ENCODE data around the gene MCAT. TPM values are rescaled to one million over a fixed set of nuclear protein-coding genes. Genes with fewer than 3 reads are reported as not detected.
A peak's percentile ranks its signal among the peaks of the same experiment; 100 is the strongest.

The MCAT gene
- total and polyA plus RNA-seq, 4 donors = 8.3 to 22.6 (median 14.8) TPM

DNA sequence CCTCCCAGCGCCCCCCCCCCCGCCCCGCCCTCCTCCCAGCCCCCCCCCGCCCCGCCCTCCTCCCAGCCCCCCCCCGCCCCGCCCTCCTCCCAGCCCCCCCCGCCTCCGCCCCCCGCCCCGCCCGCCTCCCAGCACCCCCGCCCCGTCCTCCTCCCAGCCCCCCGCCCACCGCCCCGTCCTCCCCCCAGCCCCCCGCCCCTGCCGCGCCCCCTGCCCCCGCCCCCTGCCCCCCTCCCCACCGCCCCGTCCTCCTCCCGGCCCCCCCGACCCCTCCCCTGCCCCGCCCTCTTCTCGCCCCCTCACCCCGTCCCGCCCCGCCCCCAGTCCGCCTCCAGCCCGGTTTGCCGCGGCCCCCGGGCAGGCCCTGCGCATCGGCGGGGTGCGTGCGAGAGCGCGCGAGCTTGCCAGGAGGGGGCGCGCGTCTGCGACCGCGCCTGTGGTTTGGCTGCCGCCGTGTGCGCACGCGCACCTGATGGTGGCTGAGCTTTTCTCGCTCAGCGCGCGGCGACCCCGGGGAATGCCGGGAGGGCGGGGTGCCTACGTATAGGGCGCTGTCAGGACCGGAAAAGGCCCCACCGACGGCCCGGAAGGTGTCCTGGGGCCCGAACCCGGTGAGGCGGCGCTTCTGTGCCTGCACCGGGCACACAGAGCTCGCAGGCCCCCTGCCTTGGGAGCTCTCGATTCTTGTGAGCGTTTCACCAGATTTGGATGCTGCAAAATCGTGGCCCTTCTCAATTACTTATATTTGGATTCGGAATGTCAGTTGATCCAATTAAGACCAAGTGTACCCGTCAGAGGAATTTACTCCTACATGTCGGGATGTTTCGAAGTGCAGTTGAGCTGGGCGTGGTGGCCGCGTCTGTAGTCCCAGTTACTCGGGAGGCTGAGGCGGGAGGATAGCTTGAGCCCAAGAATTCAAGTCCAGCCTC lies 44.2 kb upstream of the MCAT start (continued):
- TF ChIP-seq GABPA (IDR thresholded peaks at IDR 0.05 in 1 of 2, conservative IDR thresholded peaks at IDR 0.05 in 1 of 2) = peak; percentile 78 to 92
- TF ChIP-seq RXRA (IDR thresholded peaks at IDR 0.05) = no peak
- peak in 1 of 2 donors; percentile 25 for TF ChIP-seq EGR1 (IDR thresholded peaks at IDR 0.05; ENCODE audit: low read depth in 2 of 2)
- peak in 1 of 2 donors; percentile 15 for TF ChIP-seq HNF4A (conservative IDR thresholded peaks at IDR 0.05)

DNA sequence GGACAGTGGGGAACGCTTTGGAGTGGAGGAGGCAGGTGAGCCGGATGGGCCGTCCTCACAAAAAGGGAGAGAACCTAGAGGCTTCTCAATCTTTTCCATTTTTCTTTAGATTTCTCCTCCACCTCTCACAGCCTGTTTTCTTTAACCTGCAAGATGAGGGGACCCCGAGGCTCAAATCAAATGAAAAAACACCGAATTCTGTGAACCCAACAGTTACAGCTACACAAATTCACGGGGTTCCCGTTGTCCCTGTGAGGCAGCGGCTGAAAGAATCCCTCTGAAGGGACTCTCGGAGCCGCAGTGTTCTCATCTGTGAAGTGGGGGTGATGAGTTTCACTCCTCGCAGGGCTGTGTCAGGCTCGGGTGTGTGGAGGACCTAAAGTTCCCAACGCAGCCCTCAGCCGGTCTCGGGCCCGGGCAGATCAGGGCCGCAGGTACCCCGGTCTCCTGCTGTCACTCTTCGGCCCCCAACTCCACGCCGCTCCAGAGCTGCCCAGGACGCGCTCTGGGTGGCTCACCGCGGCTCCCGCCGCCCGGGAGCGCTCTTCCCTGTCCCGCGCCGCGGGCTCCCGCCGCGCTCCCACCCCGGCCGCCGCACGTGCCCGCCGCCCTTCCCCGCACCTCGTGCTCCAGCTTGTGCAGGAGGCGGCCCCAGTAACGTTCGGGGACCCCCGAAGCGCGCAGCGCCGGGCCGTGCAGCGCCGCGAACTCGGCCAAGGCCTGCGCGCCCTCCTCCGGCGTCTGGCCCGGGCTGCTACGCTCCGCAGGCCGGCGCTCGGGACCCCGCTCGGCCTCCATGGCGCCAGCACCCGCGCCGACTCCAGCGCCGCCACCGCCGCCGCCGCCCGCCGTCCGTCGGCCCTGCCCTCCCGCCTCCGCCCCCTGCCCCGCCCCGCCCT lies 43.3 kb upstream of the MCAT start, which contains the start of gene TTLL12:
Gene TTLL12 (minus strand): TSS at position 863 of the 899 bp plus-strand sequence. CDS start 65 bp downstream, at position 798.
- H3K9ac ChIP-seq (ENCODE audit: low read depth in 1 of 2, low read length in 2 of 2) = peak within 1 kb of the TSS; percentile 59 to 73
- WGBS = under 1% methylated on average over 87 of the region's 87 CpGs
- H3K36me3 ChIP-seq (ENCODE audit: control insufficient read depth in 4 of 4, insufficient read depth in 3 of 4, low read depth in 1 of 4, low read length in 3 of 4) = no peaks in the 10 kb centered on the region
- H3K4me1 ChIP-seq (ENCODE audit: control insufficient read depth in 4 of 4, insufficient read depth in 4 of 4, low read length in 3 of 4) = peaks cover 5 to 17% (median 11%) of the 10 kb centered on the region in 4 donors
- H3K27ac ChIP-seq (ENCODE audit: low read depth in 1 of 2, low read length in 2 of 2) = peak within 1 kb of the TSS; percentile 86 to 90
- no peaks in the 10 kb centered on the region for H3K27me3 ChIP-seq (ENCODE audit: control insufficient read depth in 4 of 4, insufficient read depth in 4 of 4, low read length in 3 of 4)
- peak within 1 kb of the TSS; percentile 61 to 85 (median 78) for H3K4me3 ChIP-seq (ENCODE audit: low read depth in 1 of 3, low read length in 3 of 3)
- no peak for TF ChIP-seq YY1 (IDR thresholded peaks at IDR 0.05)
- TF ChIP-seq HNF4G (IDR thresholded peaks at IDR 0.05) = no peak
- TF ChIP-seq MAX (IDR thresholded peaks at IDR 0.05) = no peak
- no peak for TF ChIP-seq SP1 (IDR thresholded peaks at IDR 0.05)
- no peak for TF ChIP-seq TAF1 (conservative IDR thresholded peaks at IDR 0.05)
- TF ChIP-seq NR2F2 (IDR thresholded peaks at IDR 0.05) = no peak
- TF ChIP-seq CTCF (IDR thresholded peaks at IDR 0.05; ENCODE audit: low read depth, low read length, missing input control) = no peak
- no peak for TF ChIP-seq JUND (IDR thresholded peaks at IDR 0.05)
- no peak for TF ChIP-seq GABPA (IDR thresholded peaks at IDR 0.05 in 1 of 2, conservative IDR thresholded peaks at IDR 0.05 in 1 of 2)
- no peaks in the 10 kb centered on the region for H3K9me3 ChIP-seq (ENCODE audit: control insufficient read depth in 4 of 4, low read length in 3 of 4)
- DNase-seq (ENCODE audit: low spot score) = no peak

- no peak for DNase-seq (ENCODE audit: low spot score)
- peaks cover 0 to 2% (median 0%) of the 10 kb centered on the region in 4 donors for H3K36me3 ChIP-seq (ENCODE audit: control insufficient read depth in 4 of 4, insufficient read depth in 3 of 4, low read depth in 1 of 4, low read length in 3 of 4)
- TF ChIP-seq RAD21 (IDR thresholded peaks at IDR 0.05) (no peak), EGR1 (IDR thresholded peaks at IDR 0.05; ENCODE audit: low read depth in 2 of 2) (no peak), MAX (IDR thresholded peaks at IDR 0.05) (no peak), HNF4G (IDR thresholded peaks at IDR 0.05) (no peak)
- TF ChIP-seq, protein P1, sequence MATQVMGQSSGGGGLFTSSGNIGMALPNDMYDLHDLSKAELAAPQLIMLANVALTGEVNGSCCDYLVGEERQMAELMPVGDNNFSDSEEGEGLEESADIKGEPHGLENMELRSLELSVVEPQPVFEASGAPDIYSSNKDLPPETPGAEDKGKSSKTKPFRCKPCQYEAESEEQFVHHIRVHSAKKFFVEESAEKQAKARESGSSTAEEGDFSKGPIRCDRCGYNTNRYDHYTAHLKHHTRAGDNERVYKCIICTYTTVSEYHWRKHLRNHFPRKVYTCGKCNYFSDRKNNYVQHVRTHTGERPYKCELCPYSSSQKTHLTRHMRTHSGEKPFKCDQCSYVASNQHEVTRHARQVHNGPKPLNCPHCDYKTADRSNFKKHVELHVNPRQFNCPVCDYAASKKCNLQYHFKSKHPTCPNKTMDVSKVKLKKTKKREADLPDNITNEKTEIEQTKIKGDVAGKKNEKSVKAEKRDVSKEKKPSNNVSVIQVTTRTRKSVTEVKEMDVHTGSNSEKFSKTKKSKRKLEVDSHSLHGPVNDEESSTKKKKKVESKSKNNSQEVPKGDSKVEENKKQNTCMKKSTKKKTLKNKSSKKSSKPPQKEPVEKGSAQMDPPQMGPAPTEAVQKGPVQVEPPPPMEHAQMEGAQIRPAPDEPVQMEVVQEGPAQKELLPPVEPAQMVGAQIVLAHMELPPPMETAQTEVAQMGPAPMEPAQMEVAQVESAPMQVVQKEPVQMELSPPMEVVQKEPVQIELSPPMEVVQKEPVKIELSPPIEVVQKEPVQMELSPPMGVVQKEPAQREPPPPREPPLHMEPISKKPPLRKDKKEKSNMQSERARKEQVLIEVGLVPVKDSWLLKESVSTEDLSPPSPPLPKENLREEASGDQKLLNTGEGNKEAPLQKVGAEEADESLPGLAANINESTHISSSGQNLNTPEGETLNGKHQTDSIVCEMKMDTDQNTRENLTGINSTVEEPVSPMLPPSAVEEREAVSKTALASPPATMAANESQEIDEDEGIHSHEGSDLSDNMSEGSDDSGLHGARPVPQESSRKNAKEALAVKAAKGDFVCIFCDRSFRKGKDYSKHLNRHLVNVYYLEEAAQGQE (IDR thresholded peaks at IDR 0.05) = no peak
- peak overlapping the region; percentile 31 to 85 (median 41) for H3K4me3 ChIP-seq (ENCODE audit: low read depth in 1 of 3, low read length in 3 of 3)
- peak overlapping the region in 1 of 2 donors; percentile 65 for H3K27ac ChIP-seq (ENCODE audit: low read depth in 1 of 2, low read length in 2 of 2)
- H3K9ac ChIP-seq (ENCODE audit: low read depth in 1 of 2, low read length in 2 of 2) = peak overlapping the region in 1 of 2 donors; percentile 60
- 16% methylated on average over 12 of the region's 12 CpGs for WGBS
- H3K9me3 ChIP-seq (ENCODE audit: control insufficient read depth in 4 of 4, low read length in 3 of 4) = no peaks in the 10 kb centered on the region
- no peaks in the 10 kb centered on the region for H3K27me3 ChIP-seq (ENCODE audit: control insufficient read depth in 4 of 4, insufficient read depth in 4 of 4, low read length in 3 of 4)
- peaks cover 5 to 17% (median 11%) of the 10 kb centered on the region in 4 donors for H3K4me1 ChIP-seq (ENCODE audit: control insufficient read depth in 4 of 4, insufficient read depth in 4 of 4, low read length in 3 of 4)
Measured at GRCh38 chr22:43185860-43186261, 42.7 kb upstream of the MCAT start.
